Measurements from ENCODE around the gene NR6A1. TPM values are rescaled to one million over a fixed set of nuclear protein-coding genes. Genes with fewer than 3 reads are reported as not detected.
"Not testable (repeated sequence)": the region's sequence is repeated elsewhere in the genome, so short reads cannot be mapped to it uniquely, and the experiment has no call there.

Gene NR6A1
- polyA plus RNA-seq, 1 donor from 2014 or later, result 4.3 TPM

GRCh38 chr9:124617477-124618141, 153.5 kb downstream of the NR6A1 start:
- H3K4me2 ChIP-seq (ENCODE audit: low read length), result no peak overlapping the region
- no peaks in the 10 kb centered on the region for H3K79me2 ChIP-seq (replicated peaks; ENCODE audit: insufficient read depth, low read length)
- H3K9me2 ChIP-seq (ENCODE audit: insufficient read depth, low read length), result no peaks in the 10 kb centered on the region
- H3K4me3 ChIP-seq (ENCODE audit: low read length), result no peak overlapping the region
- H3K9me3 ChIP-seq (ENCODE audit: low read length), result no peaks in the 10 kb centered on the region
- H2AFZ ChIP-seq (ENCODE audit: low read depth, low read length), result no peak overlapping the region
- no peak for TF ChIP-seq EZH2 (IDR thresholded peaks at IDR 0.05; ENCODE audit: borderline replicate concordance, insufficient read depth, low read length, poor library complexity, severe bottlenecking)
- peak; percentile 91 for TF ChIP-seq SMC3 (conservative IDR thresholded peaks at IDR 0.05; ENCODE audit: poor library complexity)
- no peak for TF ChIP-seq REST (IDR thresholded peaks at IDR 0.05; ENCODE audit: borderline replicate concordance)
- peak; percentile 89 for TF ChIP-seq CTCF (IDR thresholded peaks at IDR 0.05; ENCODE audit: poor library complexity, severe bottlenecking)
- peak; percentile 85 for TF ChIP-seq RAD21 (conservative IDR thresholded peaks at IDR 0.05)
- TF ChIP-seq POLR2AphosphoS5 (IDR thresholded peaks at IDR 0.05), result no peak
- H3K27me3 ChIP-seq (ENCODE audit: insufficient read depth, low read depth, low read length), result no peaks in the 10 kb centered on the region
- no peak overlapping the region for H3K27ac ChIP-seq (ENCODE audit: low read length)
- no peak overlapping the region for H3K9ac ChIP-seq (ENCODE audit: low read length)
- H3K36me3 ChIP-seq (ENCODE audit: insufficient read depth, low read length), result no peaks in the 10 kb centered on the region
- no peaks in the 10 kb centered on the region for H3F3A ChIP-seq (ENCODE audit: insufficient read depth, low read length, poor library complexity, severe bottlenecking)
- no peaks in the 10 kb centered on the region for H4K20me1 ChIP-seq (ENCODE audit: insufficient read depth)

GRCh38 chr9:124616961-124617360, 154.2 kb downstream of the NR6A1 start:
- H3K9me2 ChIP-seq (ENCODE audit: insufficient read depth, low read length), result no peaks in the 10 kb centered on the region
- no peak overlapping the region for H3K9ac ChIP-seq (ENCODE audit: low read length)
- no peaks in the 10 kb centered on the region for H3K79me2 ChIP-seq (replicated peaks; ENCODE audit: insufficient read depth, low read length)
- H2AFZ ChIP-seq (ENCODE audit: low read depth, low read length), result no peak overlapping the region
- no peak overlapping the region for H3K4me3 ChIP-seq (ENCODE audit: low read length)
- no peaks in the 10 kb centered on the region for H3K27me3 ChIP-seq (ENCODE audit: insufficient read depth, low read depth, low read length)
- no peaks in the 10 kb centered on the region for H3F3A ChIP-seq (ENCODE audit: insufficient read depth, low read length, poor library complexity, severe bottlenecking)
- H3K4me2 ChIP-seq (ENCODE audit: low read length), result no peak overlapping the region
- no peaks in the 10 kb centered on the region for H4K20me1 ChIP-seq (ENCODE audit: insufficient read depth)
- no peaks in the 10 kb centered on the region for H3K9me3 ChIP-seq (ENCODE audit: low read length)
- H3K27ac ChIP-seq (ENCODE audit: low read length), result no peak overlapping the region
- H3K36me3 ChIP-seq (ENCODE audit: insufficient read depth, low read length), result no peaks in the 10 kb centered on the region
- TF ChIP-seq REST (IDR thresholded peaks at IDR 0.05; ENCODE audit: borderline replicate concordance) (no peak), EZH2 (IDR thresholded peaks at IDR 0.05; ENCODE audit: borderline replicate concordance, insufficient read depth, low read length, poor library complexity, severe bottlenecking) (no peak), CTCF (IDR thresholded peaks at IDR 0.05; ENCODE audit: poor library complexity, severe bottlenecking) (no peak), POLR2AphosphoS5 (IDR thresholded peaks at IDR 0.05) (no peak), RAD21 (conservative IDR thresholded peaks at IDR 0.05) (no peak), MXI1 (conservative IDR thresholded peaks at IDR 0.05; ENCODE audit: poor library complexity, severe bottlenecking) (no peak), SMC3 (conservative IDR thresholded peaks at IDR 0.05; ENCODE audit: poor library complexity) (no peak), TAF1 (IDR thresholded peaks at IDR 0.05; ENCODE audit: low read depth) (no peak)

GRCh38 chr9:124615840-124616239, 155.3 kb downstream of the NR6A1 start:
- not testable (repeated sequence) for H3K79me2 ChIP-seq (replicated peaks; ENCODE audit: insufficient read depth, low read length); H3K9me3 ChIP-seq (ENCODE audit: low read length); H4K20me1 ChIP-seq (ENCODE audit: insufficient read depth); H3K4me3 ChIP-seq (ENCODE audit: low read length); H3K27ac ChIP-seq (ENCODE audit: low read length); H3K36me3 ChIP-seq (ENCODE audit: insufficient read depth, low read length); H2AFZ ChIP-seq (ENCODE audit: low read depth, low read length); H3K9ac ChIP-seq (ENCODE audit: low read length); H3K4me2 ChIP-seq (ENCODE audit: low read length); H3K9me2 ChIP-seq (ENCODE audit: insufficient read depth, low read length); H3K27me3 ChIP-seq (ENCODE audit: insufficient read depth, low read depth, low read length); H3F3A ChIP-seq (ENCODE audit: insufficient read depth, low read length, poor library complexity, severe bottlenecking)
